Activated T-cell treated with anti-CD3 and anti-CD28 coated beads for 1 hour (primary cell): ENCODE data around the gene ERCC6L.
A peak's percentile ranks its signal among the peaks of the same experiment; 100 is the strongest.
"Not testable (repeated sequence)": the region's sequence is repeated elsewhere in the genome, so short reads cannot be mapped to it uniquely, and the experiment has no call there.

Source experiments
- DNase-seq: peaks from one replicate; pipeline ENCODE4 v3.0.0-alpha.2; 2020; ENCODE audit warnings: low read depth

Gene ERCC6L

GRCh38 chrX:72245461-72246089 is 6.7 kb upstream of the ERCC6L start:
- DNase-seq: peak; percentile 10

GRCh38 chrX:72243472-72243871 is 4.6 kb upstream of the ERCC6L start:
- DNase-seq: no peak

DNA sequence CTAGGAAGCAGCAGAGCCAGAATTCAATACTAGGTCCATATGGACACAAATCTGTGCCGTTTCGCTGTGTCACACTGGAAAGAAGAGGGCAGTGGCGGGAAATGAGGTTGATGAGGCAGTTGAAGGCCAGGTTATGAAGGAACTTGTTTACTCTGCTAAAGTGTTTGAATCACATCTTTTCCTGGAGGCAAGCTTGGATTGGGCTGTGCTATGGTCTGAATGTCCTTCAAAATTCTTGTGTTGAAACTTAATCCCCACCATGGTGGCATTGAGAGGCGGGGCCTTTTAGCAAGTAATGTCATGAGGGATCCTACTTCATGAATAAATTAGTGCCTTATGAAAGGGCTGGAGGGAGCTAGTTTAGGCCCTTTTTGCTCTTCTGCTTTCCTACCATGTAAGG is 2.1 kb upstream of the ERCC6L start:
- DNase-seq: no peak

DNA sequence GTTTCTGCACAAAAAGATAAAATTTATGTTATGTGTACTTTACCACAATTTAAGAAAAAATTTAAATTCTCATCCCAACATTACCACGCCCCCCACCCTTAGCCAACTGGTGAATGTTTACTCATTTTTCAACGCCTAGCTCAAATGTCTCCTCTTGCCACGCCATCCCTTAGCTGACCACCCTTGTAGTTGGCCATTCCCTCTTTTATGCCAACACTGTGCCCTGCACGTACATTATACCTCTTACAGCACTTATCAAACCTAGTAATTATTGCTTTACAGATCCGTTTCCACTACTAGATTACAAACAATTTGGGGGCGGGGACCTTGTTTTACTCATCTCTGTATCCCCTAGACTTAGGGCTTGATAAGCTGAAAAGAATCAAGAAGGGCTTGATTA is 644 bp downstream of the ERCC6L start:
- no peak for DNase-seq

GRCh38 chrX:72236841-72237240 is 2.0 kb downstream of the ERCC6L start:
- no peak for DNase-seq

DNA sequence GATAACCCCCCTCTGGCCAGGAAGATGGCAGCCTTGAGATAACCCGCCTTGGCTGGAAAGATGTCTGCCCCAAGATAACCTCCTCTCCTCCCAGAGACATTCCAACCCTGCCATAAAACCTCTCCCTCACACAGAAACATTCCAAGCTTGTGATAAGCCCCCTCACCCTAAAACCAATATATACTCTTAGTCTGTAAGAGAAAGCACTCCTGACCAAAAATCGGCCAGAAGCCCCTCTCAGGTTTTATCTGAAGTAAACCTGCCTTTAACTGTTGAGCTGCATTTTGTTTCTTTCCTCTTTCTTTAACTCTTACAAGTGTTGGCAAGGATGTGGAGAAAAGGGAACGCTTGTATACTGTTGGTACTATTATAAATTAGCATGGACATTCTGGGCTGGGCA is 8.5 kb downstream of the ERCC6L start:
- DNase-seq: no peak

DNA sequence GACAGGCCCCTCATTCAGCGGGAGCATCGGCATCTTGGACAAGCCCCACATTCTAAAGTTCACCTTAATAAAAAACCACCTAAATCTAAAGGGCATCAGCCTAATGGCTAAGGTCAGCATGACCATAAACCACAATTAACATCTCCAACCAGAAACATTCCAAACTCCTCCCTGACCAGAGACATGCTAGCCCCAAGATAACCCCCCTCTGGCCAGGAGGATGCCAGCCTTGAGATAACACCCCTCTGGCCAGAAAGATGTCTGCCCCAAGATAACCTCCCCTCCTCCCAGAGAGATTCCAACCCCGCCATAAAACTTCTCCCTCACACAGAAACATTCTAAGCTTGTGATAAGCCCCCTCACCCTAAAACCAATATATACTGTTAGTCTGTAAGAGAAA is 18.5 kb downstream of the ERCC6L start:
- not testable (repeated sequence) for DNase-seq

GRCh38 chrX:72216973-72217372 is 21.9 kb downstream of the ERCC6L start:
- DNase-seq: no peak

DNA sequence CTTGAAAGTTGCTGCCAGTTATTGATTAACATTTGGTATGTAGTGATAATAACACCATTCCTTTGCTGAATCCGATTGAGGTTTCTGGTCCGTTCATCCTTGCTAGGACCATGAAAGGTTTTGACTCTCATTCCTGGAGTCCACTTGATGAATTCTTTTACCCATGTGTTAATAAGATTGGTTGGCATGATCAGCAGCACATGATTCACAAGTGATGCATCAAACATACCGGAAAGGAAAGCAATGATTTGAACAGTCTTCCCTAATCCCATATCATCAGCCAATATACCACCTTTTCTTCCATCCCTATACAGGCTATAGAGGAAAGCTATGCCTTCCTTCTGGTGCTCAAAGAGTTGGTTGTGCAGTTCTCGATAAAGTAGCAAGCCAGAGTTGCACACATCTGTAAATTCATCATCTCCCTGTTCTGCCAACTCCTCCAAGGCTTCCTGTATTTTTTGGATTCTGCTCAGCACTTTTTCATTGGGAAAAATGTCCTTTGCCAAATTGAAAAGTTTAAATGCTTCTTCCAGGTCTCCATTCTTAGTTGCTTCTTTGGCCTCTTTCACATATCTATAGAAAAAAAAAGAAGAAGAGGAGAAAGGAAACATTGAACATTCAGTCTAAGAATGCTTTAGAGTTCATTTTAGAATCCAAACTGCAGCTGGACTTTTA is 30.6 kb downstream of the ERCC6L start:
- DNase-seq: no peak

DNA sequence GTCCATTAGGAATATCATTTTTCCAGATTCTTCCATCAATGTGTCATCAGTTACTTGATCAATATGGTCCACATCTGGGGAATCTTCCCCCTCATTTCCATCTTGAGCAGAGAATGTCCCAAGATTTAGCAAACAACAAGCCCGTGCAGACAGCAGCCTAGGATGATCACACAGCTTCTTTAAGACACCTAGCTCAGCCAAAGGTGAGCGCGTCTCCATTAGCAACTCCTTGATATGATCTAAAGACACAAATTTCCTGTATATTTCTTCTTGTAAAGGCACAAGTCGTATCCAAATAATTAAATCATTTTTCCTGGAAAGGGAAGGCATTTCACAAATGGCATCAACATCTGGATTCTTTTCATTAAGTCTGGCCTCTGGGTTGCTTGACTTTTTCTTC is 31.5 kb downstream of the ERCC6L start:
- DNase-seq: no peak

DNA sequence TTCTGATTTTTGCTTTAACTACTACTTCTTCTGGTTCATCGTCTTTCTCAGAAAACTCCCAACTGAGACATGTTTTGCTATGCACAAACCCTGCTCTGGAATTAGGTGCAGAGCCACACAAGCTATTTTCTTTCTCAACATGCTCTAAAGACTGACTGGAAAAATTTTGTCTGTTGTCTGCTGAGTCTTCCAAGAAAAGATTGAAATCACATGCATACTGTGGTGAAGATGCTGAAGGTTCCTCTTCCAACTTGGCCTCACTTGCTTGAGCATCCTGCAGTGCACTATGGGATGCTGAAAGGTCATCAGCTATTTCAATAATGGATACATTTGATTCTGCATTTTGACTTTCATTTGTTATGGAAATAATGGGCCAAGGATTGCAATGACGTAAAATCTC is 33.1 kb downstream of the ERCC6L start:
- no peak for DNase-seq

DNA sequence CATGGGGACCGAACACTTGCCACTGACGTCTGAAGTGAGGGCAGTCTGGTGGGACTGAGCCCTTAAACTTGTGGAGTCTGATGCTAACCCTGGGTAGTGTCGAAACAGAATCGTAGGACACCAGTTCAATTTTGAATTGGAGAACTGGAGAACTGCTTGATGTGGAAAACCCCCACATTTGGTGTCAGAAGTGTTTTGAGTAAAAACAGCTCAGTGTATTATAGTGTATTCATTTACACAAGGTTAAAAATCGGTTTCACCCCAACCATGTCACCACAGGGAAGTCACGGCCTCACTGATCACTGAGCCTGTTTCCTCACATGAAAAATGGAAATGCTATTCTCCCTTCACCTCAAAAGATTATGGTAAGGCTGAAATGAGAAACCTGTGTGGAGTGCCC is 35.4 kb downstream of the ERCC6L start:
- DNase-seq: no peak

DNA sequence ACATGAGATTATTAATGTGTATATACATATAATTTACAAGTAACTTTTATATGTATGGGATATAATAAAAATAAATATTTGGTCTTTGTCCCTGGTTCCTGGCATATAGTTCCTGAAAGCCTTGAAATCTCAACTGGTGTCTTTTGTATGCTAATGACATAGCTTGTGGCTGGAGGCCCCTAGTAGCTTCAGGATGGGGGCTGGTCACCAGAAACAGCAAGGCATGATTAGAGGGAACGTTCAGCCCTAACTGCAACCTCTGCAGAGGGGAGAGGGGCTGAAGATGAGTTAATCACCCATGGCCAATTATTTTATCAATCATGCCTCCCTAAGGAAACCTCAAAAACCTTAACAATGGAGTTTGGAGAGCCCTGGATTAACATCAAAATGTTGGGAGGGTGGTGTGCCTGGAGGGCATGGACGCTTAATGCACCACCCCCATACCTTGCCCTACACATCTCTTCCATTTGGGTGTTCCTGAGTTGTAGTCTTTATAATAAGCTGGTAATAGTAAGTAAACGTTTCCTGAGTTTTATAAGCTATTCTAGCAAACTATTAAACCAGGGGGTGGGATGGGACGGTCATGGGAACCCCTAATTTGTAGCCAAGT is 35.9 kb downstream of the ERCC6L start:
- no peak for DNase-seq

DNA sequence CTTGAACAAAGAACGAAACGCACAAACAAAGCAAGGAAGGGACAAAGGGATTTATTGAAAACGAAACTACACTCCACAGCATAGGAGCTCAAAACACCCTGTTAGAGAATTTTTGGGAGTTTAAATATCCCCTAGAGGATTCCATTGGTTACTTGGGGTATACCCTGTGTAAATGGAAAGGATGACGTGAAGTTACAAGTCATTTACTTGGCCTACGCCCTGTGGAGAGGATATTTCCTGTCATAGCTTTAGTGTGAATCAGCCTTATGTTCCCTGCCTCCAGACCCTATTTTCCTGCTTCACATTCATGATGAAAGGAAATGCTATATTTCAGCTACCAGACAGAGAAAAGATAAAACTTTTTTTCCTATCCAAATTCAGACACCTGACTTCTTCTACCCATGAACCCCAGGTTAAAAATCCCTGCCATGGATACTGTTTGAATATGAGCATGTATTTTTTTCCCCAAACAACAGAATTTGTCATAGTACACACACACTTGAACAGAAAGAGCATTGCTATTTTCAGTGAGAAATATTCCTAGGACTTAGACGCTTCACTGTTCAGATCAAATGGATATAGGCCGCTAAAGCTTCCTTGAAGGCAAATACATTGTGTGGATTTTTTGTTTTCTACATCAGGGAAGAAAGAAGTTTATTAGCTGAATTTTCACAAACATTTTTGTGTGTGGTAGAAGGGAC is 36.8 kb downstream of the ERCC6L start:
- no peak for DNase-seq

DNA sequence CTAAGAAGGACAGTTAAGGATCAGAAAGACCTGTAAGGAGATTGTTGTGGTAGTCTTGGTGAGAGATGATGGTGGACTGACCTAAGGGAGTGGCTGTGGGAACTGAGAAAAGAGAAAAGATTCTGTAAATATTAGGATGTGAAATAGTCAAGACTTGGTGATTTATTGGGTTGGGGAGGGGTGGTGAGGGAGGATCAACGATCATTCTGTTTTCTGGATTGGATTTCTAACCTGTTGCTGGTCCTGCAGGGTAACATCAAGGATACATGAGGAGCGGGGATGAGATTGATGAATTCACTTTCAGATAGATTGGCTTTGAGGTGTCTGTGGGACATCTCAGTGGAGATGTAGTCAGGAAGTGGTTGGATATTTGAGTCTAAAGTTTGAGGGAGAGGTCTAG is 55.9 kb downstream of the ERCC6L start:
- DNase-seq: no peak

GRCh38 chrX:72181178-72182125 is 57.4 kb downstream of the ERCC6L start, which contains the start of gene PIN4:
PIN4 (plus strand) TSS chrX:72181757; CDS start chrX:72181786, 29 bp downstream.
- peak; percentile 62 for DNase-seq

GRCh38 chrX:72180539-72180938 is 58.3 kb downstream of the ERCC6L start:
- no peak for DNase-seq

DNA sequence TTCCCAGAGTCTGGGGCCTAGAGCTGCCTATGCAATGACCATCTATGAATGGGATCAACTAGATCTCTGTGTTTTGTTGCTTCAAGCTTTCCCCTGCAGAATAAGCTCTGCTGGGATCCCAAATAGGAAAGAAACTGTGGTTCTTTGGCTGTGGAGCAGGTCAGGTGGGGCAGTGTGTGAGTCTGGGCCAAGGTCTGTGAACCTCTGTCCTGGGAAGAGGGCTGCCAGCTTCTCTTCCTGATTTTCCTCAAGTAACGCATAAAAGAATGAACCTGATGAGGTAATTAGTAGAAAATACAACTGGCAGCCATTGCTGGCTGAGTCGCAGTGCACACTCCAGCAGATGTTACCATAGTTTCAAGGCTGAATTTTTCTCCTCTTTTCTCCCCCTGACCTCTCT is 61.8 kb downstream of the ERCC6L start:
- no peak for DNase-seq

GRCh38 chrX:72176289-72176688 is 62.5 kb downstream of the ERCC6L start:
- not testable (repeated sequence) for DNase-seq

DNA sequence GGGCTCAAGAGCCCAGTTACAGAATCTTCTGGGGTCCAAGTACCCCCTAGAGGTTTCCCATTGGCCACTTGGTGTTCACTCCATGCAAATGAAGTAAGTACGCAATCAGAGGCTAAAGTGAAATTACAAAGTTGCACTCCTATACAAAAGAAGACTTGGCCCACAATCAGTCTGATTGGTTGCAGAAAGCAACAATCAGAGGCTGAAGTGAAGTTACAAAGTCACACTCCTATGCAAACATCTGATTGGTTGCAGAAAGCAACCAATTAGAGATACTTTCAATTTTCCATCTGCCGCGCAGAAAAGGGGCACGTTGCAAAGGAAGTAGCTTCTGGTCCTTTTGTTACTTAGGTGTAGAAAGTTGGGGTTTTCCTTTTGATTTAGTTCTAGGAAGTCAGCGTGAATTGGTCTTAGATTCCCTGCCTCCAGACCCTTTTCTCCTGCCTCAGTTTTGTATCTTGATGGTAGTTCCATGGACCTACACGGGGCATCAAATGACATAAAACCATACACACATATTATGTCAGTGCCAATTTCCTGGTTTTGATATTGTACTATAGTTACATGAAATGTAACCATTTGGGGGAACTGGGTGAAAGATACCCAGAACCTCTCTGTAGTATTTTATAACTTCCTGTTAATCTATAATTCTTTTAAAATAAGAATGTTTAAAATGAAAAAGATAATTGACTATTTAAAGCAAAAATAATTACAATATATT is 69.7 kb downstream of the ERCC6L start:
- no peak for DNase-seq

DNA sequence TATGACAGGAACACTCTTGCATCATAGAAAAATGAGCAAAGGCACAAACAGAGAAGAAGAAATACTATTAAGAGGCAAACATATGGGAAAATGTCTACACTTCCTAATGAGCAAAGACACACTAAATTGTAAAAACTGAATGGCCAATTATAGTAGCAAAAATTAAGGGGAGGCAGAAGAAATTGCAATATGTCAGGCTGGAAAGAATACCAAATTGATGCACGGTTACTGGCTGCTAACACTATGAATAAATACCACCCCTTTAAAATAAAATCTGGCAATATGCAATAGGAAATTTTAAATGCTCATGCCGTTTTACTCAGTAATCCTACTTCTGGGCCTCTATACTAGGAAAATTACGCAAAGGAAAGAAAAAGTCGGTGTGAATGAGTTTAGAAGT is 73.3 kb downstream of the ERCC6L start:
- DNase-seq: no peak
